NCI-H187 treated with DMSO at 0.1 percent for 48 hours (cell line): ENCODE measurements around the gene SLC25A14.
"Not testable (repeated sequence)": the region's sequence is repeated elsewhere in the genome, so short reads cannot be mapped to it uniquely, and the experiment has no call there.

Experiments used
- DNase-seq: peaks from one replicate; lab custom pipeline; 2025; lab: John Stamatoyannopoulos, UW

The SLC25A14 gene, protein sequence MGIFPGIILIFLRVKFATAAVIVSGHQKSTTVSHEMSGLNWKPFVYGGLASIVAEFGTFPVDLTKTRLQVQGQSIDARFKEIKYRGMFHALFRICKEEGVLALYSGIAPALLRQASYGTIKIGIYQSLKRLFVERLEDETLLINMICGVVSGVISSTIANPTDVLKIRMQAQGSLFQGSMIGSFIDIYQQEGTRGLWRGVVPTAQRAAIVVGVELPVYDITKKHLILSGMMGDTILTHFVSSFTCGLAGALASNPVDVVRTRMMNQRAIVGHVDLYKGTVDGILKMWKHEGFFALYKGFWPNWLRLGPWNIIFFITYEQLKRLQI

DNA sequence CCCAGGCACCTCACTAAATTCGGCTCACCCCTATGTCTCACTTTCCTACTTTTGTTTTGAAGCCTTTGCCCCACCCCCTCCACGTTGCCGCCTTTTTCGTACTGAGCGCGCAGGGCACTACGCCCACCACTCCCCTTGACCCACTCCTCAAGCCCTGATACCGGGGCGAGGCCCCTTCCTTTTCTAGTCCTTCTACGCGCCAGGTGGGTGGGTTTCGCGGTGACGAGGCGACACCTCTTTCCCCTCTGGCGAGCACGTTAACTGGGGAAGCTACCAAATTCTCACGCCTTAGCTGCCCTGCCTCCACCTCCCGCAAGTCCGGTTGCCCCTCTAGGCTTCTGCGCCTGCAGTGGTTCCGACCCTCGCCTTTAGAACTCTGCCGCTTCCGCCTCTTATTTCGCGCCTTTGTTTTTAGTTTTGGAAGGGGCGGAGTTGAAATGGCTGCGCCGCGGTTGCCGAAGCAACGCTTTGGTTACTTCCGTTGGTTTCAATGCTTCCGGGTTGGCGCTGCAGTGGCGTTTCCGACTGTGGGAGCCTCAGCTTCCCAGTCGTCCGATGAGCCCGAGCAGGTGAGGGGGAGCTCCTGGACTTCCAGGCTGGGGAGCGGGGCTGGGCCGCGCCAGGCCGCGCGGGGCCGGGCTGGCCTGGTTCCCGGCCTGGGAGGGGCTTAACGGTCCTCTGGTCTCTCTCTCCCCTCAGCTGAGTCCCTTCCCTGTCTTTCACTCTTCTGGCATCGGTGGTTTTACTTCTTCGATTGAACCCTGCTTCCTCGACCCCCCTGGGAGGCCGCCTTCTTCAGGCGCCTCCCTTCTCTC, at the start of gene SLC25A14:
TSS of gene SLC25A14 (plus strand) at position 512 of the 815 bp plus-strand sequence. CDS start 360 bp downstream, outside the sequence.
- peak; percentile 50 for DNase-seq

DNA sequence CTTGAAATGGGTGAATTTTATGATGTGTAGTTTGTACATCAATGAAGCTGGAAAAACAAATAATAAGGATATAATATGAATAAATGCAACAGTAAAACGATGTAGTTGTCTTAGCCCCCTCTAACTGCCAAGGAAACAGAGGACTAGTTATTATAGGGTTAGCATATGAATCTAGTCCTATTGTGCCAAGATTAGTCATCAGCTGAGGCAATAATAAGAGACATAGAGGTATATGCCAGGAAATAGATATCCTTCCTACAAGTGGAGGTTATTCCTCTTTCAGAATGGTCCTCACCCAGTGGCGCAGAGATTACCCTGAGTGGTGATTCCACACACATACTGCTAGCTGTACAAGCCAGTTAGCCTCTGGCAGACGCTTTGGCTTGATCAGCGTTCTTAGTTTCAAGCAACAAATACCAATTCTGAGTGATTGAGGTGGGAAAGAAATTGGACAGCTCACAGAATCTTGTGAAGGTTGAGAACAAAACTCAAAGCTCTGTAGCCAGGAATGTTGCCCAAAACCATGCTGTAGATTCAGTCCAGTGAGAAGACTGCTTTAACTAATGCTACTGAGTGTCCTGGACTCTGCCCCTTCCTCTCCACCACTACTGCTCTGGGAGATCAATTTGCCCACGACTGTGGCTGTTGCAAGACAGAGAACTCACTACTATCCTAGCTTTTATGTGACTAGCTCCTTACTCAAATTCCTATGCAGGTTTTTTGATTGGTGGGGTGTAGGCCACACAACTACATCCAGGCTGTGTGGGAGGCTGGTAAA, 44.0 kb upstream of the SLC25A14 start:
- no peak for DNase-seq

DNA sequence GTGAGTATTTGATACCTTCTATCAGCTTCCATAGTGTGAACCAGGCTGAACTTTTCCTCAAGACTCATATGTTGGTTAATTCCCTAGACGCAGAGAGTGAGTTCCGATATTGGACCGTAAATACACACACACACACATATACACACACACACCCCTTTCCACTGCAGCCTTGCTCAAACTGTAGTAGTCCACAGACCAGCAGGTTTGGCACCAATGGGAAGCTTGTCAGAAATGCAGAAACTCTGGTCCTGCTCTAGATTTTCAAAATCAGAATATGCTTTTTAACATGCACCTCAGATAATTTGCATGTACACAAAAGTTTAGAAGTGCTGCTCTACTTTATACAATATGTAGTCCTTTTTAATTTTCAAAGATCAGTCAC, 43.4 kb upstream of the SLC25A14 start:
- DNase-seq = no peak

DNA sequence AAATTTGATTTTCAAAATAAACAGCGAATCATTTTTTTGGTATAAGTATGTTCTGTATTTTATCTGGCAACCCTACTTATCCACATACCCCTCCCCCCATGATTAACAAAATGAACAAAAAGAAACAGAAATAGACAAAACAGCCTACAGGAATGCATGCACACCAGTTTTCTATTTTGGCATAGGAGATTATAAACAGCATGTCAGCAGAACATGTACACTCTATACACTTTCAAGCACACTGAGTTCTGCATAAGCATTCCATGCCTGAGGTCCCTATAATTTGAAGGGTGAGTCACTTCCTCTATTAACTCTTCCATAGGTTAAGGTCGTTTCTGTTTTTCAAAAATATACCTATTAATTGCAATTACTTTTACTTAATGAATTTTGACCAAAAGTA, 43.0 kb upstream of the SLC25A14 start:
- no peak for DNase-seq

DNA sequence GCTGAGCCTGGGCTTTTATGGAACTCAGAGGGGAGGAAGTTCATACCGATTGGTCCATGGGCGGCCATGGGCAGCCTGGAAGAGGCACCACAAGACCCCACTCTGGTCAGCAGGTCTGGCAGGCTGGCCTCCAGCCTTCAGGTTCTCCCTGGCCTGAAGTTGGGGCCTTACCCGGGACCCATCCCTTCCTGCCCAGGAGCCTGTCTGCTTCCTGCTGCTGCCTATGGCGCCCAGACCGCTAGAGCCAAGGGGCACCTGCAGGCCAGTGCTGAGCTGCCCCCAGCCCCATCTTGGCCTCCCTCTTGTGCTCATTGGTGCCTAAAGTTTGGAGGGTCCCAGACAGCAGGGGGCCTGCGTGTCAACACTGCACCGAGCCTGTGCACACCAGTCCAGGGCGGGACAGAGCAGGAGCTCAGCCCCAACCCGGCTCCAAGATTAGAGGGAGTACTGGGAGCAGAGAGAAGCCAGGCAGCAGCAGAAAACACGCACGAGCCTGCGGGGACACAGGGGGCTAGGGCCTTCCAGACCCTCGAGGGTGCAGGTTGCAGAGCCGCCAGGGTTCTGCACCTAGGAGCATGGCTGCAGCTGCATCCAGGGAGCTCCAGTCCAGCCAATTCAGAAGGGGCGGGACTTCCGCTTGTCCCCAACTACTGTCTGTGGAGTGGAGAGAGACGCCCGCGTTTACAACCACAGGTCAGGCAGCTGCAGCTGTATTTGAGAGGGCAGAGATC, 40.3 kb upstream of the SLC25A14 start:
- DNase-seq = no peak

DNA sequence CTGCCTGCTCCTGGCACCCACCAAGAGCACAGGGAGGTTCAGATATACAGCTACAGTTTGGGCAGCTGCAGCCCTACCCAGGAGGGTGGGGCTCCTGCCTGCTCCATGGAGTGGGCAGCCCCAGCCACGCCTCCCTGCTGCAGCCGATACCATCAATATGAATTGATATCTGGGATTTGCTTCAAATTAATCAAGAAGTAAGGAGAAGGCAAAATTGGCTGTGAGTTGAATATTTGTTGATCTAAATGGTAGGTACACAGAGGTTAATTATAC, 39.8 kb upstream of the SLC25A14 start:
- no peak for DNase-seq

DNA sequence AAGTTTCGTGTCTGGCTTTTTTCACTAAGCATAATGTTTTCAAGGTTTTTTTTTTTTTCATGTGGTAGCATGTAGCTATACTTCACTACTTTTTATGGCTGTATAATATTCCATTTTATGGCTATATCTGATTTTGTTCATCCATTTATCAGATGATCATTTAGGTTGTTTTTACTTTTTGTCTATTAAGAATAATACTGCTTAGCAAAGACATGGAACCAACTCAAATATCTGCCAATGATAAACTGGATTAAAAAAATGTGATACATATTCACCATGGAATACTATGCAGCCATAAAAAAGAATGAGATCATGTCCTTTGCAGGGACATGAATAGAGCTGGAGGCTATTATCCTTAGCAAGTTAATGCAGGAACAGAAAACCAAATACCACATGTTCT, 38.3 kb upstream of the SLC25A14 start:
- DNase-seq = no peak

DNA sequence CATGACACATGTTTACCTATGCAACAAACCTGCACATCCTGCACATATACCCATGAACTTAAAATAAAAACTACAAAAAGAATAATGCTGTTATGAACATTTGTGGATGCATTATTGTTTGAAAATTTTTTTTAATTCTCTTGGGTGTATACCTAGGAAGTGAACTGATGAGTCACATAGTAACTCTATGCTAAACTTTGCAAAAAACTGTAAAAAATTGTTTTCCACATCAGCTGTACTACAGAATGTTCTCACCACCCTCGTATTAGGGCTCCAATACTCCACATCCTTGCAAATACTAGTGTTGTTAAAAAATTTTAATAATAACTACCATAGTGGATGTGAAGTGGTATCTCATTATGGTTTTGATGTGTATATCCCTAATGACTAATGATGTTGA, 37.7 kb upstream of the SLC25A14 start:
- no peak for DNase-seq

DNA sequence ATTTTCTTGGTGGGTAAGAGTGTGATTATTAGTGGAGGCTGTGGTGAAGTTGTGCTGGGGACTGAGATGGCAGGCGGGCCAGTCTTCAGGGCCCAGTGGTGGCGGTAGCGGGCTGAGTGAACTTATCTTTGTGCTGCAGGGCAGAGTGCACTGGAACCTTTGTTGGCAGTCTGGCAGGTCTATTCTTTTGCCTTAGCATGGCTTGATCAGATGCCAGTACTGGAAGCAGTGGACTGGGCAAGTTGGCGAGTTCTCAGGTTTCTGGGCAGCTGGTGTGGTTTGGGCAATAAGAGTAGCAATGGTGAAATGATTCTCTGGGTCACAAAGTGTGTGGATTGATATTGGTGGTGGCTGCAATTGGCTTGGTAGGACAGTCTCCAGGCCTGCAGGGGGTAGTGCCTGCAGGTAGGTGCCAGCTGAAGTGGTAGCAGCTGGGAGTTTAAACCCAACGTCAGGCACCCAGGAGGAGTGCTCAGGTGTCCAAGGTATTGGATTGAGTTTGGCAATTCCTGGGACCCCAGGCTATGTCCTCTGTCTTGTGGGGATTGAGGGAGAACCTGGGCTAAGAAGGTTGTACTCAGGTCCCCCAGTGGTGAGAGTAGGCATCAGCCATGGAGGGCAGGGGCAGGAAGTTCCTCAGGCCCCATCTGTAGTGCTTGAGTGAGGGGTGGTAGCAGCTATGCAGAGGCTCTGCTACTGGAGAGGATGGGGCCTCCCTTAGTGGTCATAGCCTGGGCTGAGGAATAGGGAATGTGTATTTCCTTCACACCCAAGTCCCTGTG, 34.9 kb upstream of the SLC25A14 start:
- DNase-seq = no peak

DNA sequence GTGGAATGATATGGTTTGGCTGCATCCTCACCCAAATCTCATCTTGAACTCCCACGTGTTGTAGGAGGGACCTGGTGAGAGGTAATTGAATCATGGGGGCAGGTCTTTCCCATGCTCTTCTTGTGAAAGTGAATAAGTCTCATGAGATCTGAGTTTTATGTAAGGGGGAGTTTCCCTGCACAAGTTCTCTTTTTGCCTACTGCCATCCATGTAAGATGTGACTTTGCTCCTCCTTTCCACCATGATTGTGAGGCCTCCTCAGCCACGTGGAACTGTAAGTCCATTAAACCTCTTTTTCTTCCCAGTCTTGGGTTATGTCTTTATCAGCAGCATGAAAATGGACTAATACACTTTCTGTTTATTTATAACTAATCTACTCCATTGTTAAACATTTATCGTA, 19.8 kb upstream of the SLC25A14 start:
- not testable (repeated sequence) for DNase-seq

DNA sequence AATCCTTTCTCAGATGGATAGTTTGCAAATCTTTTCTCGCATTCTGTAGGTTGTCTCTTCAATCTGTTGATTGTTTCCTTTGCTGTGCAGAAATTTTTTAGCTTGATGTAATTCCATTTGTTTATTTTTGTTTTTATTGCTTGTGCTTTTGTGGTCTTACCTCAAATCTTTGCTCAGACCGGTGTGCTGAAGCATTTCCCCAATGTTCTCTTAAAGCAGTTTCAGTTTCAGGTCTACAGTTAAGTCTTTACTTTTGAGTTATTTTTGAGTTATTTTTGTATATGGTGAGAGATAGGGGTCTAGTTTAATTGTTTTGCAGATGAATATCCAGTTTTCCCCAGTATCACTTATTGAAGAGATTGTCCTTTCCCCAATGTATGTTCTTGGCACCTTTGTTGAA, 18.2 kb upstream of the SLC25A14 start:
- DNase-seq = no peak

DNA sequence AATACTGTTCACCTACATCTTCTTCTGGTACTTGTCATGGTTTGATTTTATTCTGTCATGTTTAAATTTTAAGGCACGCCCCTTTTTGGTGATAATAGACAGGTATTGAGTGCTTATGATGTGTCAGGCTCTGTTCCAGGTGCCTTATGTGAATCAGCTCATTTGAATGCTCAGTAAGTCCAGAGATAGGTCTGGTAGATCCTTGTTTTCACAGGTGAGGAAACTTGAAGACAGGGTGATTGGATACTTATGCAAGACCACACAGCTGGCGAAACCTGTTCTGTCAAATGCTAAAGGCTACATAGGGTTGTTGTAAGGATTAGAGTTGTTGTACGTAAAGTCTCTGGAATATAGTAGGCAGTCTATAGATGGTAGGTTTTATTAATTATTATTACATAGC, 9.6 kb upstream of the SLC25A14 start:
- no peak for DNase-seq

DNA sequence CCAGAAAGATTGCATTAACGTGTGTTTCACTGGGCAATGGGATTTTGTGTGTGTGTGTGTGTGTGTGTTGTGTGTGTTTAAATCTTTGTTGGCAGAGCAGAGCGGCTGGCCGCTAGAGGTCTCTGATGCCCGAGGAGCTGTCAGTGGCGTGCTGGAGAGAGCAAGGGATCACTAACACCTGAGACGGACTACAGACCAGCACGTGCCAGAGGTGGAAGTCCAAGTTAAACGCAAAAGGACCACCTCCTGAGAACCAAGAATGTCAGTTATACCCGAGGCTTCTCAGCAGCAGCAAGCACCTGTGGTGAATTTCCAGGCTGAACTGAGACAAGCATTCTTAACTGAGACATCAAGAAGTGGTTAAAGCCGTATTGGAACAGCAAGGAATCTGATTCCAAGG, 9.0 kb upstream of the SLC25A14 start:
- peak; percentile 18 for DNase-seq

DNA sequence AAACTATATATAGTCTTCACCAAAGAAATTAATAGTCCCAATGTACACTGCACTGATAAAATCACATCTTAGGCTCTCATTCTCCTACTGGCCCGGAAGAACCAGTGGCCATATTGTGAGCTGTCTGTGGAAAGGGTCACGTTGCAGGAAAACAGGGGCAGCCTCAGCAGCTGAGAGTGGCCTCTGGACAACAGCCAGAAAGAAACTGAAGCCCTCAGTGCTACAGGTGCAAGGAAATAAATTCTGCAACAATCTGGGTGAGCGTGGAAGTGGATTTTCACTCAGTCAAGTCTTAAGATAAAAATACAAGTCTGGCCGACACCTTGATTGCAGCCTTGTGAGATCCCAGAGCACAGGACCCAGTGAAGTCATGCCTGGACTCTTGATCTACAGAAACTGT, 3.2 kb upstream of the SLC25A14 start:
- DNase-seq = no peak

DNA sequence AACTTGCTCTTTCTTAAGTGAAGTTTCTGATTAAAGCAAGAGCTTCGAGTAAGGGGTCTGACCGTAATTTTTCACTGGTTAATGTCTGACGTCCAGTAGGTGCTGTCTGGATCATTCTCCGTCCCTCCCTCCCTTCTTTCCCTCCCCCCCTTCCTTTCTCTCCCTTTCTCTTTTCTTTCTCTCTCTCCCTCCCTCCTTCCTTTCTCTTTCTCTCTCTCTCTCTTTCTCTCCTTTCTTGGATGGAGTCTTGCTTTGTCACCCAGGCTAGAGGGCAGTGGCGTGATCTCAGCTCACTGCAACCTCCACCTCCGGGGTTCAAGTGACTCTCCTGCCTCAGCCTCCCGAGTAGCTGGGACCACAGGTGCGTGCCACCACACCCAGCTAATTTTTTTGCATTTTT, 850 bp upstream of the SLC25A14 start:
- not testable (repeated sequence) for DNase-seq

DNA sequence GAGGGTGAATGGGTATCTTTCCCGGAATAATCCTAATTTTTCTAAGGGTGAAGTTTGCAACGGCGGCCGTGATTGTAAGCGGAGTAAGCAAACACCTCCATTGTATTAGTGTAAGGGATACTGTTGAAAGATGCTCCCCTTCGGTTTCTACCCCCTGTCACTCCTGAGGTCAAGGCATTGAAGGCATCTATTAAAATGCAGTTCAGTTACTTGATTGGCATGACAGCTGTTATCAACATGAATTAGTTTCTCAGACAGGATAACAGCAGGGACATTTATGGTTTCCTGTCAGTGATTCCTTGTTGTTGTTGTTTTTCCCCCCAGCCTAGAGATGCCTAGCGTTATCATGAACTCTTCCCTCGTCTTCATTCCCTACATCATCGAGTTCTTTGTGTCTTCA, 552 bp downstream of the SLC25A14 start:
- no peak for DNase-seq

DNA sequence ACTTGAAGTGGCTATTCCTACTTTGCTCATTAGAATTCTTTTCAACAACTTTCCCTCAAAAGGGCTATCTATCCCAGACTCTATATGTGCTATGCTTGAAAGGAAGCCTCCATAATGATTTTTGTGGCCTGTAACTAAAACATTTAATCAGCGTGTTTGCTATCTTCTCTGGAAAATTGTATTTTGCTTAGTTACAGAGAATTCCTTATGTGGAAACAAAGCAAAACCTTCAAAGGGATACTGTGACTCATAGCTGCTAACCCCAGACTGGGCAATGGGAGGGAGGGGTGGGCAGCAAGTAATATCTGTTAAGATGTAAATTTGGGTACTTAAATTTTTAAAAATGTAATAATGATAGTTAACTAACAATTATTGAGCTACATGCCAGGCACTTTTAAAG, 3.7 kb downstream of the SLC25A14 start:
- DNase-seq = no peak

DNA sequence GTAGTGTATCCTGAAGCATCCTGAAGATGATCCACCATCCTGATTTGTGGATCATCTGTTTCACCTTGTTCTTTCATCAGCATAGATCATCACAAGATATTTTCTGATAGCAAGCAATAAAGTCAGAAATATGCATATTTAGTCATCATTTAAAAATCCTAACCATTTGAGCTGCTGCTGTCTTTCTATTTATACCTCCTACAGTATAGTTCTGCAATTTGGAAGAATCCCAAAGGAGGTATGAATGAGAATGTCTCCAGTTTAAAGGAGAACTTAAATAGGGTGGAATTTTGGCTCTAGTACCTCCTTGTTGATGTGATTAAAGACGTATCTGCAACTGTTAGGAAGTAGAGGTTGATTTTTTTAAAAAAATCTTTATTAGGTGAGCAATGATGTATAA, 7.6 kb downstream of the SLC25A14 start:
- DNase-seq = no peak

DNA sequence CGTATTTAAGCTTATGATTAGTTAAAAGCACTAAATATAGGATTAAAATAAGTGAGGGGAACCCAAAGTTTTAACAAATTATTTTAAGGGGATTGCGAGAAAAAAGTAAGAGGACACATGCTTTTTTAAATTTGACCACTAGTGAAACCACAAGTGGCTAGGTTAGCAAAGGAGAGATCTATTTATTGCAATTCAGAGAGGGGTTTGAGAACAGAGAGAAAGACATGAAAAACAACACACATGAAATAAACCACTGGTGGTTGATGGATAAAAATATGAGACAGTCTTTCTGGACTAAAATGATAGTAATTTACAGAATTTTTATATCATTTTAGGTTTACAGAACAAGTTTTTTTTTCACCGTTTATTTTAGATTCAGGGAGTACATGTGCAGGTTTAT, 11.8 kb downstream of the SLC25A14 start:
- no peak for DNase-seq

DNA sequence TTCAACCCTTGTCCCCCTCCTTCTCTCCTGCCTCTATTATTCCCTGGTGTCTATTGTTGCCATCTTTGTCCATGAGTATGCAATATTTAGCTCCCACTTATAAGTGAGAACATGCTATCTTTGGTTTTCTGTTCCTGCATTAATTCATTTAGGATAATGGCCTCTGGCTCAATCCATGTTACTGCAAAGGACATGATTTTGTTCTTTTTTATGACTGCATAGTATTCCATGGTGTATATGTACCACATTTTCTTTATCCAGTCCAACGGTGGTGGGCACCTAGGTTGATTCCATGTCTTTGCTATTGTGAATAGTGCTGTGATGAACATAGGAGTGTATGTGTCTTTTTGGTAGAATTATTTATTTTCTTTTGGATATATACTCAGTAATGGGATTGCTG, 12.3 kb downstream of the SLC25A14 start:
- DNase-seq = not testable (repeated sequence)

DNA sequence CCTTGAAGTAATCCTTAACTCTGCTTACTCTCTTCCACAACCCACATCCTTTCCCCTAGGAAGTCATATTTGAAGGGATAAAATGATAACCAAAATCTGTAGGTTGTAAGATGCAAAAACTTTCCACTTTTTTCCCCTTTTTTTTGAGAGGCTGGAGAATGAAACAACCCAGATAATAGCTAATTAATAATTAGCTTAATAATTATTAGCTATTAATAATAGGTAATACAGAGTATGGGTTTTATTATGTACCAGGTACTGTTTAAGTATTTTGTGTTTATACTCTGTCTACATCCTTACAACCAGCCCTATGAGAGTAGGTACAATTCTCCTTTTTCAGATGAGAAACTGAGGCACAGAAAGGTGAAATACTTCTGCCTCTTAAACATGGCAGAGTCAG, 36.4 kb downstream of the SLC25A14 start:
- DNase-seq = no peak
